Neural cell (in vitro differentiated cells): ENCODE measurements around the gene VWA1. TPM values are rescaled to one million over a fixed set of nuclear protein-coding genes. Genes with fewer than 3 reads are reported as not detected.
"Not testable (repeated sequence)": the region's sequence is repeated elsewhere in the genome, so short reads cannot be mapped to it uniquely, and the experiment has no call there.

ENCODE experiments used
- H2AFZ ChIP-seq: fragments of 200-600, 300-800 bp; sonication (generic), shearing (Covaris generic); 2 replicates; pipeline ENCODE4 v1.6.0; 2014; ENCODE audit warnings: low read depth, mild to moderate bottlenecking, antibody characterized with exemption, low read length, moderate library complexity
- H3F3A ChIP-seq: fragments of 200-600 bp; shearing (Covaris generic); 2 replicates; pipeline ENCODE4 v1.6.1; 2016; ENCODE audit warnings: mild to moderate bottlenecking, moderate library complexity, mixed read lengths, antibody characterized with exemption, low read length; ENCODE audit not compliant: insufficient read depth, poor library complexity, severe bottlenecking
- H3K27ac ChIP-seq: fragments of 200-600, 300-800 bp; sonication (generic), shearing (Covaris generic); 2 replicates; pipeline ENCODE4 v1.5.1; 2014; ENCODE audit warnings: mild to moderate bottlenecking, low read length, moderate library complexity
- H3K27me3 ChIP-seq: fragments of 300-800, 200-600 bp; sonication (generic), shearing (Covaris generic); 2 replicates; pipeline ENCODE4 v1.6.0; 2014; ENCODE audit warnings: mild to moderate bottlenecking, low read depth, low read length, moderate library complexity; ENCODE audit not compliant: insufficient read depth
- H3K36me3 ChIP-seq: fragments of 300-800, 200-600 bp; sonication (generic), shearing (Covaris generic); 2 replicates; pipeline ENCODE4 v1.5.1; 2014; ENCODE audit warnings: mild to moderate bottlenecking, antibody characterized with exemption, low read length, moderate library complexity; ENCODE audit not compliant: insufficient read depth
- H3K4me2 ChIP-seq: fragments of 300-800, 200-600 bp; sonication (generic), shearing (Covaris generic); 2 replicates; pipeline ENCODE4 v1.6.0; 2014; ENCODE audit warnings: mild to moderate bottlenecking, low read length
- H3K4me3 ChIP-seq: fragments of 300-800, 200-600 bp; sonication (generic), shearing (Covaris generic); 2 replicates; pipeline ENCODE4 v1.5.1; 2014; ENCODE audit warnings: mild to moderate bottlenecking, low read length, moderate library complexity
- H3K79me2 ChIP-seq: fragments of 200-600 bp; shearing (Covaris generic); replicated peaks from 2 replicates; pipeline ENCODE4 v1.6.0; 2014; ENCODE audit warnings: mild to moderate bottlenecking, low read length, moderate library complexity; ENCODE audit not compliant: insufficient read depth
- H3K9ac ChIP-seq: fragments of 300-800, 200-600 bp; sonication (generic), shearing (Covaris generic); 2 replicates; pipeline ENCODE4 v1.6.1; 2016; ENCODE audit warnings: mild to moderate bottlenecking, low read length, mixed read lengths
- H3K9me2 ChIP-seq: fragments of 200-600 bp; shearing (Covaris generic); 2 replicates; pipeline ENCODE4 v1.6.1; 2016; ENCODE audit warnings: mild to moderate bottlenecking, low read length, mixed read lengths; ENCODE audit not compliant: insufficient read depth
- H3K9me3 ChIP-seq: fragments of 200-600, 300-800 bp; sonication (generic), shearing (Covaris generic); 2 replicates; pipeline ENCODE4 v1.6.1; 2016; ENCODE audit warnings: mild to moderate bottlenecking, mixed run types, low read length, moderate library complexity, mixed read lengths
- H4K20me1 ChIP-seq: fragments of 200-600 bp; shearing (Covaris generic); 2 replicates; pipeline ENCODE4 v1.6.1; 2016; ENCODE audit warnings: mild to moderate bottlenecking, mixed run types; ENCODE audit not compliant: insufficient read depth
- EP300 ChIP-seq: fragments of 450-650 bp; conservative IDR thresholded peaks from 2 replicates; pipeline ENCODE4 v1.6.1; 2014; ENCODE audit warnings: antibody characterized with exemption, mild to moderate bottlenecking, moderate library complexity; ENCODE audit not compliant: poor library complexity, severe bottlenecking
- EZH2 ChIP-seq: fragments of 200-600, 300-800 bp; shearing (Covaris generic), sonication (generic); IDR thresholded peaks from 2 replicates; pipeline ENCODE4 v1.6.1; 2014; ENCODE audit warnings: antibody characterized with exemption, low read length, borderline replicate concordance, mild to moderate bottlenecking; ENCODE audit not compliant: insufficient read depth, poor library complexity, severe bottlenecking
- MXI1 ChIP-seq: fragments of 450-650 bp; conservative IDR thresholded peaks from 2 replicates; pipeline ENCODE4 v1.6.1; 2014; ENCODE audit warnings: antibody characterized with exemption, mild to moderate bottlenecking; ENCODE audit not compliant: poor library complexity, severe bottlenecking
- POLR2AphosphoS5 ChIP-seq: IDR thresholded peaks from 2 replicates; pipeline ENCODE4 v1.6.1; 2012
- RAD21 ChIP-seq: fragments of 450-650 bp; conservative IDR thresholded peaks from 2 replicates; pipeline ENCODE4 v1.6.1; 2014; ENCODE audit warnings: antibody characterized with exemption, mild to moderate bottlenecking, moderate library complexity
- SMC3 ChIP-seq: fragments of 450-650 bp; conservative IDR thresholded peaks from 2 replicates; pipeline ENCODE4 v1.6.1; 2014; ENCODE audit warnings: antibody characterized with exemption, mild to moderate bottlenecking, moderate library complexity; ENCODE audit not compliant: poor library complexity
- TAF1 ChIP-seq: IDR thresholded peaks from 2 replicates; pipeline ENCODE4 v1.6.1; 2012; ENCODE audit warnings: low read depth
- polyA plus RNA-seq: library from polyadenylated mRNA; depleted of rRNA; stranded (reverse); fragments of >200 nt; gene quantifications from 2 replicates; pipeline ENCODE4 v1.2.3, GENCODE V29; 2014
- TF ChIP-seq, protein P1 (sequence below): fragments of 450-650 bp; IDR thresholded peaks from 2 replicates; pipeline ENCODE4 v1.5.1; 2014; ENCODE audit warnings: antibody characterized with exemption, mild to moderate bottlenecking, moderate library complexity; ENCODE audit not compliant: poor library complexity, severe bottlenecking
- TF ChIP-seq, protein P2 (sequence below): IDR thresholded peaks from 2 replicates; pipeline ENCODE4 v1.6.1; 2012; ENCODE audit warnings: borderline replicate concordance

The VWA1 gene
- polyA plus RNA-seq, 1 donor from 2014 or later = 0.88 TPM

DNA sequence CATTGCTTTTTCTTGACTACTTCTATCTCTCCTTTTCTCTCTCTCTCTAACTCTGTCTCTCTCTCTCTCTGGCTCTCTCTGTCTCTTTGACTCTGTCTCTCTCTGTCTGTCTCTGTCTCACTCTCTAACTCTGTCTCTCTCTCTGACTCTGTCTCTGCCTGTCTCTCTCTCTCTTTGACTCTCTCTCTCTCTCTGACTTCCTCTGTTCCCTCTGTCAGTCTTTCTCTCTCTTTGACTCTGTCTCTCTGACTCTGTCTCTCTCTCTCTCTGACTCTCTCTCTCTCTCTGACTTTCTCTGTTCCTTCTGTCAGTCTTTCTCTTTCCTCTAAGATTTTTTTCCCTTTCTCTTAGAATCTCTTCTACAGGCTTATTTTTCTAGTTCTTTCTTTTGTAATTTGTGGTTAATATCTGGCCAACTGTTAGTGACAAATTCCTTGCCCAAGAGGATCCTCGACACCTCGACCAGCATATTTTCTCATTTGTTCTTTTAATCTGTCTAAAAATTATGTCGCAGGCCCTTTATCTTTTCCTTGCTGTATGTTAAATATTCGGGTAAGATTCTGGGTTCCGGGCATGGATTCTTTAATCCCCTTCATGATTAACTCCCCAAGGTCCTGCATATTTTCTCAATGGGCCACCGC is 13.7 kb downstream of the VWA1 start, which contains the start of gene ATAD3C:
Gene ATAD3C, plus strand, starts transcription at position 591 of the 641 bp plus-strand sequence. CDS start 995 bp downstream, outside the sequence.
- Histone ChIP-seq H3K9me2 (no peaks in the 10 kb centered on the region), H3K4me2 (no peak within 1 kb of the TSS), H3K4me3 (no peak within 1 kb of the TSS), H3K27me3 (no peaks in the 10 kb centered on the region), H4K20me1 (no peaks in the 10 kb centered on the region), H3K36me3 (no peaks in the 10 kb centered on the region), H2AFZ (no peak within 1 kb of the TSS), H3K79me2 (no peaks in the 10 kb centered on the region), H3K9me3 (no peaks in the 10 kb centered on the region), H3F3A (no peaks in the 10 kb centered on the region), H3K9ac (no peak within 1 kb of the TSS), H3K27ac (no peak within 1 kb of the TSS)
- no peak for TF ChIP-seq MXI1
- TF ChIP-seq, protein P1, sequence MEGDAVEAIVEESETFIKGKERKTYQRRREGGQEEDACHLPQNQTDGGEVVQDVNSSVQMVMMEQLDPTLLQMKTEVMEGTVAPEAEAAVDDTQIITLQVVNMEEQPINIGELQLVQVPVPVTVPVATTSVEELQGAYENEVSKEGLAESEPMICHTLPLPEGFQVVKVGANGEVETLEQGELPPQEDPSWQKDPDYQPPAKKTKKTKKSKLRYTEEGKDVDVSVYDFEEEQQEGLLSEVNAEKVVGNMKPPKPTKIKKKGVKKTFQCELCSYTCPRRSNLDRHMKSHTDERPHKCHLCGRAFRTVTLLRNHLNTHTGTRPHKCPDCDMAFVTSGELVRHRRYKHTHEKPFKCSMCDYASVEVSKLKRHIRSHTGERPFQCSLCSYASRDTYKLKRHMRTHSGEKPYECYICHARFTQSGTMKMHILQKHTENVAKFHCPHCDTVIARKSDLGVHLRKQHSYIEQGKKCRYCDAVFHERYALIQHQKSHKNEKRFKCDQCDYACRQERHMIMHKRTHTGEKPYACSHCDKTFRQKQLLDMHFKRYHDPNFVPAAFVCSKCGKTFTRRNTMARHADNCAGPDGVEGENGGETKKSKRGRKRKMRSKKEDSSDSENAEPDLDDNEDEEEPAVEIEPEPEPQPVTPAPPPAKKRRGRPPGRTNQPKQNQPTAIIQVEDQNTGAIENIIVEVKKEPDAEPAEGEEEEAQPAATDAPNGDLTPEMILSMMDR = no peak
- TF ChIP-seq POLR2AphosphoS5 = no peak
- no peak for TF ChIP-seq SMC3
- TF ChIP-seq EZH2 = no peak
- no peak for TF ChIP-seq TAF1
- TF ChIP-seq EP300 = no peak

DNA sequence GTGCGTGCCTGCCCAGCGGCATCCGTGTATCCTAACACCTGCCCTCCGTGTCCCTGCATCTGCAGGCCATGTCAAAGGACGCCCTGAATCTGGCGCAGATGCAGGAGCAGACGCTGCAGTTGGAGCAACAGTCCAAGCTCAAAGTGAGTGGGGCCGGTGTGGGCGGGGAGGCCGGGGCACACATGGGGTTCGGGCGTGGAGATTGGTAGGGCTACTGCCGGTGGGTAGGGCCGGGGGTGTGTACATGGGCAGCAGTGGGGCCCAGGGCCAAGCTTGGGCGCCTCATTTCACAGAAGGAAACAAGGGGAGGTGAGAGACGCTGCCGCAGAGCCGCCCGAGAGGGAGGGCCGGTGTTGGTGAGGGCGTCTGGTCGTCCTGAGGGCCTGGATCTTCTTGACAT is 15.1 kb downstream of the VWA1 start:
- not testable (repeated sequence) for H4K20me1 ChIP-seq, H3F3A ChIP-seq, H3K79me2 ChIP-seq, H3K36me3 ChIP-seq, H2AFZ ChIP-seq, H3K9me3 ChIP-seq, H3K27me3 ChIP-seq, H3K27ac ChIP-seq, H3K9me2 ChIP-seq, H3K9ac ChIP-seq, H3K4me3 ChIP-seq, H3K4me2 ChIP-seq

GRCh38 chr1:1451696-1452364 is 16.3 kb downstream of the VWA1 start:
- Histone ChIP-seq H3K9me2 (no peaks in the 10 kb centered on the region), H3K27me3 (no peaks in the 10 kb centered on the region), H3K27ac (no peak overlapping the region), H4K20me1 (no peaks in the 10 kb centered on the region), H3K4me2 (no peak overlapping the region), H3K4me3 (no peak overlapping the region), H3K36me3 (no peaks in the 10 kb centered on the region), H3K9ac (no peak overlapping the region), H2AFZ (no peak overlapping the region), H3K79me2 (no peaks in the 10 kb centered on the region), H3K9me3 (no peaks in the 10 kb centered on the region), H3F3A (no peaks in the 10 kb centered on the region)
- TF ChIP-seq, protein P2, sequence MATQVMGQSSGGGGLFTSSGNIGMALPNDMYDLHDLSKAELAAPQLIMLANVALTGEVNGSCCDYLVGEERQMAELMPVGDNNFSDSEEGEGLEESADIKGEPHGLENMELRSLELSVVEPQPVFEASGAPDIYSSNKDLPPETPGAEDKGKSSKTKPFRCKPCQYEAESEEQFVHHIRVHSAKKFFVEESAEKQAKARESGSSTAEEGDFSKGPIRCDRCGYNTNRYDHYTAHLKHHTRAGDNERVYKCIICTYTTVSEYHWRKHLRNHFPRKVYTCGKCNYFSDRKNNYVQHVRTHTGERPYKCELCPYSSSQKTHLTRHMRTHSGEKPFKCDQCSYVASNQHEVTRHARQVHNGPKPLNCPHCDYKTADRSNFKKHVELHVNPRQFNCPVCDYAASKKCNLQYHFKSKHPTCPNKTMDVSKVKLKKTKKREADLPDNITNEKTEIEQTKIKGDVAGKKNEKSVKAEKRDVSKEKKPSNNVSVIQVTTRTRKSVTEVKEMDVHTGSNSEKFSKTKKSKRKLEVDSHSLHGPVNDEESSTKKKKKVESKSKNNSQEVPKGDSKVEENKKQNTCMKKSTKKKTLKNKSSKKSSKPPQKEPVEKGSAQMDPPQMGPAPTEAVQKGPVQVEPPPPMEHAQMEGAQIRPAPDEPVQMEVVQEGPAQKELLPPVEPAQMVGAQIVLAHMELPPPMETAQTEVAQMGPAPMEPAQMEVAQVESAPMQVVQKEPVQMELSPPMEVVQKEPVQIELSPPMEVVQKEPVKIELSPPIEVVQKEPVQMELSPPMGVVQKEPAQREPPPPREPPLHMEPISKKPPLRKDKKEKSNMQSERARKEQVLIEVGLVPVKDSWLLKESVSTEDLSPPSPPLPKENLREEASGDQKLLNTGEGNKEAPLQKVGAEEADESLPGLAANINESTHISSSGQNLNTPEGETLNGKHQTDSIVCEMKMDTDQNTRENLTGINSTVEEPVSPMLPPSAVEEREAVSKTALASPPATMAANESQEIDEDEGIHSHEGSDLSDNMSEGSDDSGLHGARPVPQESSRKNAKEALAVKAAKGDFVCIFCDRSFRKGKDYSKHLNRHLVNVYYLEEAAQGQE = no peak
- TF ChIP-seq, protein P1 = no peak
- no peak for TF ChIP-seq TAF1
- TF ChIP-seq RAD21 = no peak
- no peak for TF ChIP-seq MXI1
- no peak for TF ChIP-seq SMC3
- no peak for TF ChIP-seq POLR2AphosphoS5
- no peak for TF ChIP-seq EP300
- no peak for TF ChIP-seq EZH2

- not testable (repeated sequence) for H3K9me3 ChIP-seq, H3K4me2 ChIP-seq, H3K36me3 ChIP-seq, H3K4me3 ChIP-seq, H3K27me3 ChIP-seq, H3K9me2 ChIP-seq, H3K79me2 ChIP-seq, H3F3A ChIP-seq, H4K20me1 ChIP-seq, H3K9ac ChIP-seq, H2AFZ ChIP-seq, H3K27ac ChIP-seq
These were observed 16.9 kb downstream of the VWA1 start for GRCh38 chr1:1452365-1452739.
